HepG2 (cell line): ENCODE measurements around the gene SAYSD1. TPM values are rescaled to one million over a fixed set of nuclear protein-coding genes. Genes with fewer than 3 reads are reported as not detected.
A peak's percentile ranks its signal among the peaks of the same experiment; 100 is the strongest.

Experiments
- ATAC-seq: fragments of 200-7000 bp; cut with Tn5 transposase; 3 replicates; pipeline ENCODE4 v1.9.1; 2020; ENCODE audit warnings: mild to moderate bottlenecking, moderate library complexity
- BruUV-seq: library from RNA; stranded (reverse); fragments of 400-500 nt; replicated peaks from 2 replicates; lab custom pipeline; 2021; lab: Mats Ljungman, UMichigan
- CTCF ChIA-PET: fragments of 300-600 bp; formaldehyde crosslinking; extraction: SDS; loops from one replicate; lab custom pipeline; 2021; ENCODE audit warnings: low total read pairs, inconsistent platforms, low intra/inter-chr PET ratio; lab: Yijun Ruan, JAX
- POLR2A ChIA-PET: fragments of 350-600 bp; sonication (Branson Sonifier 250); formaldehyde crosslinking; loops from one replicate; lab custom pipeline; 2020; ENCODE audit warnings: antibody characterized with exemption, inconsistent platforms; lab: Yijun Ruan, JAX
- DNase-seq: peaks from one replicate; pipeline ENCODE4 v3.0.0-alpha.2; 2015; ENCODE audit warnings: low spot score
- FAIRE-seq: peaks from 3 replicates; lab custom pipeline; 2011; peaks lifted over from hg19 to GRCh38; lab: Jason Lieb, UNC
- H2AFZ ChIP-seq: one replicate; pipeline ENCODE4 v1.6.1; 2011; ENCODE audit warnings: low read length, inconsistent platforms
- H3K27ac ChIP-seq: fragments of 300-600 bp; 3 replicates; pipeline ENCODE4 v1.8.0; 2011; ENCODE audit warnings: mixed run types, mild to moderate bottlenecking, mixed read lengths, low read length, inconsistent platforms; ENCODE audit not compliant: insufficient read depth; ENCODE audit errors: extremely low read length
- H3K27me3 ChIP-seq, 2 experiments: fragments of 200-600 bp in 1 of 2; 2 replicates in 1 of 2; 3 replicates in 1 of 2; pipeline versions ENCODE4 v1.6.0 to v1.8.0; 2011; ENCODE audit warnings: low read length in 2 of 2, mild to moderate bottlenecking in 2 of 2, moderate library complexity in 2 of 2, inconsistent platforms in 1 of 2; ENCODE audit not compliant: insufficient read depth in 2 of 2, control insufficient read depth in 1 of 2
- H3K36me3 ChIP-seq, 2 experiments: fragments of 200-600 bp in 1 of 2; replicated peaks in 1 of 2; 2 replicates in 1 of 2; 3 replicates in 1 of 2; pipeline versions ENCODE4 v1.5.1 to v1.8.0; 2011; ENCODE audit warnings: low read length in 2 of 2, inconsistent platforms in 1 of 2; ENCODE audit not compliant: insufficient read depth in 2 of 2, control insufficient read depth in 1 of 2
- H3K4me1 ChIP-seq: 2 replicates; pipeline ENCODE4 v1.5.1; 2012; ENCODE audit warnings: low read length, inconsistent platforms; ENCODE audit not compliant: insufficient read depth
- H3K4me2 ChIP-seq: 2 replicates; pipeline ENCODE4 v1.6.0; 2011; ENCODE audit warnings: low read depth, low read length, inconsistent platforms
- H3K4me3 ChIP-seq, 3 experiments: fragments of 200-600 bp in 1 of 3; sonication (generic), shearing (Covaris generic) in 1 of 3; replicated peaks in 1 of 3; 2 replicates each; pipeline ENCODE4 v1.5.1; 2011 to 2016; ENCODE audit warnings: low read length in 3 of 3, inconsistent platforms in 2 of 3, low read depth in 2 of 3, mild to moderate bottlenecking in 2 of 3, control low read depth in 1 of 3, mixed read lengths in 1 of 3; ENCODE audit not compliant: insufficient read depth in 1 of 3
- H3K79me2 ChIP-seq: one replicate; pipeline ENCODE4 v1.6.1; 2011; ENCODE audit warnings: low read length, inconsistent platforms; ENCODE audit not compliant: insufficient read depth
- H3K9ac ChIP-seq: 2 replicates; pipeline ENCODE4 v1.6.0; 2011; ENCODE audit warnings: mild to moderate bottlenecking, low read depth, low read length, inconsistent platforms; ENCODE audit not compliant: insufficient read depth
- H3K9me3 ChIP-seq: 2 replicates; pipeline ENCODE4 v1.5.1; 2012; ENCODE audit warnings: mild to moderate bottlenecking, low read length
- H4K20me1 ChIP-seq: 2 replicates; pipeline ENCODE4 v1.6.0; 2011; ENCODE audit warnings: inconsistent platforms, mild to moderate bottlenecking, low read length, moderate library complexity; ENCODE audit not compliant: insufficient read depth
- CENPX ChIP-seq: sonication (generic); formaldehyde crosslinking; IDR thresholded peaks from 2 replicates; pipeline ENCODE4 v1.9.0; 2021; ENCODE audit warnings: mild to moderate bottlenecking, missing genetic modification reagents, moderate library complexity
- MAF1 ChIP-seq: sonication (generic); formaldehyde crosslinking; IDR thresholded peaks from 2 replicates; pipeline ENCODE4 v1.5.0; 2020; ENCODE audit warnings: missing genetic modification reagents, borderline replicate concordance
- TOPORS ChIP-seq: sonication (generic); formaldehyde crosslinking; IDR thresholded peaks from 2 replicates; pipeline ENCODE4 v1.8.0; 2023; ENCODE audit warnings: mild to moderate bottlenecking, missing genetic modification reagents
- ZNF629 ChIP-seq: sonication (generic); formaldehyde crosslinking; conservative IDR thresholded peaks from 2 replicates; pipeline ENCODE4 v1.5.0; 2020; ENCODE audit warnings: missing genetic modification reagents
- WGBS: methylation state at CpG from one replicate; pipeline ENCODE4 v1.1.6; 2017; ENCODE audit warnings: low lambda C conversion rate; 5-methylcytosine and 5-hydroxymethylcytosine counted together
- in situ Hi-C: cut with HindIII; loops from 2 replicates; pipeline ENCODE4 v1.10.0; 2017; ENCODE audit warnings: low pct_unique_long_range_greater_than_20kb; ENCODE audit not compliant: extremely low pct_ligation_motif_present
- intact Hi-C: fragments of 100-400 bp; cut with micrococcal nuclease; formaldehyde crosslinking; loops from one replicate; pipeline ENCODE4 v1.10.0; 2022; ENCODE audit not compliant: unreplicated experiment
- polyA plus RNA-seq, 8 experiments: library from polyadenylated mRNA; depleted of rRNA in 3 of 8; stranded (reverse) in 7 of 8; unstranded in 1 of 8; fragments of >200 nt; fragmentation: Illumina TruSeq in 4 of 8; extraction: Trizol in 4 of 8; gene quantifications; 2 replicates each; pipeline versions ENCODE4 v1.2.1 to v1.2.3, GENCODE V29; 2011 to 2016; ENCODE audit warnings: low read depth in 4 of 8, missing spikeins in 1 of 8, mixed read lengths in 1 of 8; ENCODE audit not compliant: insufficient read depth in 1 of 8
- total RNA-seq, 5 experiments: library from RNA; depleted of rRNA; stranded (reverse); fragments of >200 nt; fragmentation: Illumina TruSeq; extraction: Trizol; gene quantifications; 2 replicates each; pipeline ENCODE4 v1.2.3, GENCODE V29; 2016; ENCODE audit warnings: low read depth in 1 of 5
- TF ChIP-seq, protein P1 (sequence below): sonication (generic); formaldehyde crosslinking; IDR thresholded peaks from 2 replicates; pipeline ENCODE4 v1.4.0; 2020; ENCODE audit warnings: missing genetic modification reagents
- TF ChIP-seq, protein P2 (sequence below): sonication (generic); formaldehyde crosslinking; IDR thresholded peaks from 2 replicates; pipeline ENCODE4 v1.8.1; 2023; ENCODE audit warnings: missing genetic modification reagents, inconsistent platforms, borderline replicate concordance

Gene SAYSD1
- total and polyA plus RNA-seq, 2 of the 13 experiments (the other 11 are each of a cell fraction or from before 2014, with no cell fraction given), result 10.1 to 16.0 TPM

DNA sequence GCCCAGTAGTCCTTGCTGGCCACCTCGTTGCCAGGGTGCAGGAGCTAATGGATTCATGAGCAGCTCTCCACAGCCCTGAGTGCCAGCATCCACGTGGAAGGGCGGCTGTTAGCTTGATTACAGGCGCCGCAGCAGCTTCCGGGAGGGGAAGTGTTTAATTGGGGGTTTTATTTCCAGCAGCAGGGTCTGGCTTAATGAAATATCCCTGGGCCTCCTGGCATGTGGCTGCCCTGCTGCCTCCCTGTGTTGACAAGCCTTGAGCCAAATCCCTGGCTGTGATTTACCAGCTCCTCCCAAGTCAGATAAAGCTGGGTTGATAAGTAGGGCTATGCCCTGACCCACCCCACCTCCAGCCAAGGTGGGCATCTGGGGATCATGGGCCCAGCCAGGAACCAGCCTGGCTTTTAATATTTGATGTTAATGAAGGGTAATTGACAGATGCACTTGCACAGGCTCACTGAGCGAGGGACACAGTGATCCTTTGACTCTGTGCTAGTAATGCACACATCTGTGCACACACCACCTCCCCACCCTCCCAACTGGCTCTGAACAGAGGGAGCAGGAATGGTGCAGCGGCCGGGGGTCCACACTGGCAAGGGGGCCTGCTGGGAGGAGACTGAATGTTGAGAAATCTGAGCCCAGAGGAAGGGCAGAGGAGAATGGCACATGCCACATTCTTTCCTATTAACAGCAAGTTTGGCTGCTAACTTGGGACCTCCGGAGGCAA, 52.8 kb downstream of the SAYSD1 start (continued):
- TF ChIP-seq, protein P1, sequence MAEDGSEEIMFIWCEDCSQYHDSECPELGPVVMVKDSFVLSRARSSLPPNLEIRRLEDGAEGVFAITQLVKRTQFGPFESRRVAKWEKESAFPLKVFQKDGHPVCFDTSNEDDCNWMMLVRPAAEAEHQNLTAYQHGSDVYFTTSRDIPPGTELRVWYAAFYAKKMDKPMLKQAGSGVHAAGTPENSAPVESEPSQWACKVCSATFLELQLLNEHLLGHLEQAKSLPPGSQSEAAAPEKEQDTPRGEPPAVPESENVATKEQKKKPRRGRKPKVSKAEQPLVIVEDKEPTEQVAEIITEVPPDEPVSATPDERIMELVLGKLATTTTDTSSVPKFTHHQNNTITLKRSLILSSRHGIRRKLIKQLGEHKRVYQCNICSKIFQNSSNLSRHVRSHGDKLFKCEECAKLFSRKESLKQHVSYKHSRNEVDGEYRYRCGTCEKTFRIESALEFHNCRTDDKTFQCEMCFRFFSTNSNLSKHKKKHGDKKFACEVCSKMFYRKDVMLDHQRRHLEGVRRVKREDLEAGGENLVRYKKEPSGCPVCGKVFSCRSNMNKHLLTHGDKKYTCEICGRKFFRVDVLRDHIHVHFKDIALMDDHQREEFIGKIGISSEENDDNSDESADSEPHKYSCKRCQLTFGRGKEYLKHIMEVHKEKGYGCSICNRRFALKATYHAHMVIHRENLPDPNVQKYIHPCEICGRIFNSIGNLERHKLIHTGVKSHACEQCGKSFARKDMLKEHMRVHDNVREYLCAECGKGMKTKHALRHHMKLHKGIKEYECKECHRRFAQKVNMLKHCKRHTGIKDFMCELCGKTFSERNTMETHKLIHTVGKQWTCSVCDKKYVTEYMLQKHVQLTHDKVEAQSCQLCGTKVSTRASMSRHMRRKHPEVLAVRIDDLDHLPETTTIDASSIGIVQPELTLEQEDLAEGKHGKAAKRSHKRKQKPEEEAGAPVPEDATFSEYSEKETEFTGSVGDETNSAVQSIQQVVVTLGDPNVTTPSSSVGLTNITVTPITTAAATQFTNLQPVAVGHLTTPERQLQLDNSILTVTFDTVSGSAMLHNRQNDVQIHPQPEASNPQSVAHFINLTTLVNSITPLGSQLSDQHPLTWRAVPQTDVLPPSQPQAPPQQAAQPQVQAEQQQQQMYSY (CRISPR knock-in tag), result no peak
- TF ChIP-seq, protein P2, sequence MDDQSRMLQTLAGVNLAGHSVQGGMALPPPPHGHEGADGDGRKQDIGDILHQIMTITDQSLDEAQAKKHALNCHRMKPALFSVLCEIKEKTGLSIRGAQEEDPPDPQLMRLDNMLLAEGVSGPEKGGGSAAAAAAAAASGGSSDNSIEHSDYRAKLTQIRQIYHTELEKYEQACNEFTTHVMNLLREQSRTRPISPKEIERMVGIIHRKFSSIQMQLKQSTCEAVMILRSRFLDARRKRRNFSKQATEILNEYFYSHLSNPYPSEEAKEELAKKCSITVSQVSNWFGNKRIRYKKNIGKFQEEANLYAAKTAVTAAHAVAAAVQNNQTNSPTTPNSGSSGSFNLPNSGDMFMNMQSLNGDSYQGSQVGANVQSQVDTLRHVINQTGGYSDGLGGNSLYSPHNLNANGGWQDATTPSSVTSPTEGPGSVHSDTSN (CRISPR knock-in tag), result no peak
- TF ChIP-seq TOPORS (CRISPR knock-in tag) (no peak), CENPX (CRISPR knock-in tag) (no peak)
- TF ChIP-seq, all 625 proteins: peak for 0

DNA sequence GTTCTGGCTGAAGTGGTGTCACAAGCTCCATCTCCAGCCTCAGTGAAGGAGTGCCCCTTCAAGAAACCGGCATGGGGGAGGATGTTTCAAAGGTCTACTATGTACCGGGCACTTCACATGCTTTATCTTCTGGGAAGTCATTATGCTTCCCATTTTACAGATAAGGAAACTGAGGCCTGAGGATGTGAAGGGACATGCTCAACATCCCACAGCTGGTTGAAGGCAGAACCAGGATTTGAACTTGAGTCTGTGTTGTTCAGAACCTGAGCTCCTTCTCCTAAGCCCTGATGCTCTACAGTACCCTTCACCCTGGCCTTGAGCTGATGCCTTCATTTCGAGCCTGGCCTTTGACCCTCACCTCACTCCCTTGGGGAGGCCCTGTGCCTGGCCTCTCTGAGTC, 53.4 kb downstream of the SAYSD1 start:
- in situ Hi-C loops, result no loop called here

More for the DNA sequence above, 53.4 kb downstream of the SAYSD1 start:
- Histone ChIP-seq H4K20me1 (no peaks in the 10 kb centered on the region), H3K27ac (no peak overlapping the region), H3K27me3 (peaks cover 1 to 16% of the 10 kb centered on the region in 2 experiments; a peak in 3 of 5 replicates), H3K9ac (no peak overlapping the region), H3K4me1 (no peaks in the 10 kb centered on the region), H3K9me3 (no peaks in the 10 kb centered on the region), H3K36me3 (no peaks in the 10 kb centered on the region), H3K4me3 (no peak overlapping the region), H3K4me2 (no peak overlapping the region), H2AFZ (no peak overlapping the region), H3K79me2 (no peaks in the 10 kb centered on the region)
- CTCF ChIA-PET, result no interaction called here
- ATAC-seq (no peak), FAIRE-seq (no peak), DNase-seq (no peak)
- intact Hi-C loops, result no loop called here
- TF ChIP-seq ZNF629 (peak; percentile 63; the same call in 1 of the 2 replicates), MAF1 (CRISPR knock-in tag) (no peak)
- 0% methylated on average over 1 of the region's 3 CpGs for WGBS
- BruUV-seq, result no TSS peak
- POLR2A ChIA-PET, result no interaction called here
